Adipocyte (in vitro differentiated cells): Measurements from ENCODE around the gene PTPRN2.

Source experiments
- DNase-seq: peaks from one replicate; pipeline ENCODE4 v3.0.0-alpha.2; 2015; ENCODE audit warnings: low read depth
- H3K27me3 ChIP-seq: replicated peaks from 2 replicates; pipeline ENCODE4 v1.7.0; 2013; ENCODE audit warnings: mild to moderate bottlenecking, low read length, moderate library complexity; ENCODE audit not compliant: control insufficient read depth, insufficient read depth
- H3K36me3 ChIP-seq: 2 replicates; pipeline ENCODE4 v1.7.0; 2013; ENCODE audit warnings: low read length, mild to moderate bottlenecking, moderate library complexity; ENCODE audit not compliant: control insufficient read depth, insufficient read depth, severe bottlenecking
- H3K4me1 ChIP-seq: 2 replicates; pipeline ENCODE4 v1.7.0; 2013; ENCODE audit warnings: mild to moderate bottlenecking, low read length, moderate library complexity; ENCODE audit not compliant: control insufficient read depth, insufficient read depth
- H3K4me3 ChIP-seq: 2 replicates; pipeline ENCODE4 v1.7.0; 2013; ENCODE audit warnings: mild to moderate bottlenecking, low read length, moderate library complexity
- H3K9ac ChIP-seq: 2 replicates; pipeline ENCODE4 v1.7.0; 2013; ENCODE audit warnings: mild to moderate bottlenecking, low read length, moderate library complexity
- H3K9me3 ChIP-seq: 2 replicates; pipeline ENCODE4 v1.7.0; 2013; ENCODE audit warnings: mild to moderate bottlenecking, low read length, moderate library complexity; ENCODE audit not compliant: control insufficient read depth

PTPRN2 gene

GRCh38 chr7:157522189-157522588 lies 1065.4 kb downstream of the PTPRN2 start:
- no peak overlapping the region for H3K9ac ChIP-seq
- H3K27me3 ChIP-seq: peaks cover 11% of the 10 kb centered on the region
- no peaks in the 10 kb centered on the region for H3K9me3 ChIP-seq
- DNase-seq: no peak
- no peak overlapping the region for H3K4me3 ChIP-seq
- H3K36me3 ChIP-seq: no peaks in the 10 kb centered on the region
- no peaks in the 10 kb centered on the region for H3K4me1 ChIP-seq

- DNase-seq: no peak
- Histone ChIP-seq H3K4me1 (no peaks in the 10 kb centered on the region), H3K9me3 (no peaks in the 10 kb centered on the region), H3K4me3 (no peak overlapping the region), H3K27me3 (peaks cover 11% of the 10 kb centered on the region), H3K36me3 (no peaks in the 10 kb centered on the region), H3K9ac (no peak overlapping the region)
Measured at GRCh38 chr7:157521752-157522151, 1065.9 kb downstream of the PTPRN2 start.

DNA sequence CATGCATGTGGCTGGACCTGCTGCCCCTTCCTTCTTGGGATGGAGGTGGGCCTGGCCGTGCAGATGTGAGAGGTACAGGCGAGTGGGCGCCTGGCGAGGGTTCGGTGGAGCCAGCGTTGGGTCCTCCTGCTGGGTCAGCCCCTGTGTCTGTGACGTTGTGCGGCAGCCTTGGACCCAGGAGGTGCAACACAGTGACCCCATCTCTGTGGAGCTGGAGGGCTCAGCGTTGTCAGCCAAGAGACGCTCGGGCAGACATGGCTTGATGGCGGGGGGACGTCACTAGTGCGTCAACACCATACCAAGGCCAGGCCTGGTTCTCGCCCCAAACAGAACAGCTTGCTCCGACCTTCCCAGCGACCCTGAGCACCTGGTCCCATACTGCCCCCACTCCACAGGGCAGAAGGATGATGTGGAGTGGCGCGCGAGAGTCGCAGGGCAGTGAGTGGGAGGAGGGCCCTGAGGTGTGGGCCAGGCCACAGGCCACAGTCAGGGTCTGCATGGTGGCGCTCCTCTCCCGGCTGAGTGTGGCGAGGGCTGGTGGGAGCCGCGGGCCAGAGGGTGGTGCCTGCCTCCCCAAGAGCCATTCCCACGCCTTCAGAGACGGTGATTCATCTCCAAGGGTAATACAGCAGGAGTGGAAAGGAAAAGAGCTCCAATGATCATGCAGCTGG lies 1066.4 kb downstream of the PTPRN2 start:
- Histone ChIP-seq H3K9ac (no peak overlapping the region), H3K9me3 (no peaks in the 10 kb centered on the region), H3K4me1 (no peaks in the 10 kb centered on the region), H3K36me3 (no peaks in the 10 kb centered on the region), H3K27me3 (peaks cover 11% of the 10 kb centered on the region), H3K4me3 (no peak overlapping the region)
- DNase-seq: no peak

DNA sequence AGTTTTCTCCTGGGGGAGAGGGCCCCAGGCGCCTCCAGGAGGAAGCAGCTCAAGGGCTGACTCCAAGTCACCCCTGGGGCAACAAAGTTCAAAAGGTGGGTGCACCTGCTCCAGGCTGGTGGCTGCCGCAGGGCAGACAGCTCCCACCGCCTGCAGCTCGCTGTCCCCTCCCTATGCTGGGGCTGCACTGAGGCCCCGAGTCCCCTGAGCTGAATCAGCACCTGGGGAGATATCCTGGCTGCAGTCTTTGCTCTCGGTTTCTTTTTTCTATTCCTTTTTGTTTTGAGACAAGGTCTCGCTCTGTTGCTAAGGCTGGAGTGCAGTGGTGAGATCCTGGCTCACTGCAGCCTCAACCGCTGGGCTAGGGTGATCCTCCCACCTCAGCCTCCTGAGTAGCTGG lies 1067.4 kb downstream of the PTPRN2 start:
- H3K4me3 ChIP-seq: no peak overlapping the region
- no peak overlapping the region for H3K9ac ChIP-seq
- no peaks in the 10 kb centered on the region for H3K9me3 ChIP-seq
- no peaks in the 10 kb centered on the region for H3K36me3 ChIP-seq
- peaks cover 11% of the 10 kb centered on the region for H3K27me3 ChIP-seq
- no peaks in the 10 kb centered on the region for H3K4me1 ChIP-seq
- DNase-seq: no peak

GRCh38 chr7:157519798-157520244 lies 1067.8 kb downstream of the PTPRN2 start:
- H3K27me3 ChIP-seq: peaks cover 11% of the 10 kb centered on the region
- no peaks in the 10 kb centered on the region for H3K9me3 ChIP-seq
- H3K4me1 ChIP-seq: no peaks in the 10 kb centered on the region
- H3K36me3 ChIP-seq: no peaks in the 10 kb centered on the region
- DNase-seq: no peak
- H3K9ac ChIP-seq: no peak overlapping the region
- no peak overlapping the region for H3K4me3 ChIP-seq

DNA sequence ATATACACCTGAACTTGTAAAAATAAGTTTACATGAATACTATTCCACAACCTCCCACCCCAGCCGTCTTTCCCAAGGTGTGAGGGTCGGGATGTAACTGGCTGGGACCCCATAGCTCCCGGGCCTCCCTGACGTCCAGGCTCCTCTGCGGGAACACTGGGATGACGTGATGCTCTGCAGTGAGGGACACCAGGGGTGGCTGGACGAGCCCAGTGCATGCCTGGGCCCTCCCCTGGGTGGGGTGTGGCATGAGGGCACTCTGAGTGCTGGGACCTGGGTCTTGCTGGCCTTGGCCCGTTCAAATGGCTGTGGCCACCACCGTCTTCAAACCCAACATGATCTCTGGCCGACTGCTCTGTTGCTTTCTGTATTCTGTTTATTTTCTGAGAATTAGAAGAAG lies 1068.4 kb downstream of the PTPRN2 start:
- Histone ChIP-seq H3K4me1 (no peaks in the 10 kb centered on the region), H3K9me3 (no peaks in the 10 kb centered on the region), H3K36me3 (no peaks in the 10 kb centered on the region), H3K9ac (no peak overlapping the region), H3K4me3 (no peak overlapping the region), H3K27me3 (peaks cover 11% of the 10 kb centered on the region)
- DNase-seq: no peak

DNA sequence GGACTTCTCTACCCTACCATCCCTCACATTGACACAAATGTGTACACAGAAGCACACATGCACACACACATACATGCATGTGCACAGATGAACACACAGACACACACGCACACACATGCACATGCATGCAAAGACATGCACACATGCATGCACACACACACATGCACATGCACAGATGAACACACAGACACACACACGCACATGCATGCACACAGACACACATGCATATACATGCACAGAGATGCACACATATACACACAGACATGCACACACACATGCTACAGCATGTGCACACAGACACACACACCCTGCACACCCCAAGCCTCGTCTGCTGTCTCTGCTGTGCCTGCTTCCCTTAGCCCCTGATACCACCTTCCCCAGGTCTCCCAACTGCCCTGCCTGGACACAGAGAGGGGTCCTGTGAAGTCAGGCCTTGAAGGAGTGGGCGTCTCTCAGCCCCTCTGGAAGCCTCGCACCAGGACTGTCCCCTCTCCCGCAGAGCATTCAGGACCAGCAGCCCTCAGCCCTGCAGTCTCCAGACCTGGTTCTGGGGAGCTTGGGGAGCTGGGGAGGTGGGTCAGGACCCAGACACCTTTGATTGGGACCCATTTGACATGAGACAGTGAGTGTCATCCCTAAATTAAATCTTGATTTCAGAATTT lies 1069.0 kb downstream of the PTPRN2 start:
- no peak overlapping the region for H3K4me3 ChIP-seq
- H3K36me3 ChIP-seq: no peaks in the 10 kb centered on the region
- H3K27me3 ChIP-seq: peaks cover 11% of the 10 kb centered on the region
- H3K4me1 ChIP-seq: no peaks in the 10 kb centered on the region
- H3K9ac ChIP-seq: no peak overlapping the region
- no peaks in the 10 kb centered on the region for H3K9me3 ChIP-seq
- no peak for DNase-seq

- no peak overlapping the region for H3K4me3 ChIP-seq
- no peaks in the 10 kb centered on the region for H3K9me3 ChIP-seq
- no peaks in the 10 kb centered on the region for H3K4me1 ChIP-seq
- no peak overlapping the region for H3K9ac ChIP-seq
- H3K27me3 ChIP-seq: peaks cover 11% of the 10 kb centered on the region
- no peaks in the 10 kb centered on the region for H3K36me3 ChIP-seq
- DNase-seq: no peak
Measured at GRCh38 chr7:157517782-157518513, 1069.7 kb downstream of the PTPRN2 start.

- Histone ChIP-seq H3K4me1 (no peaks in the 10 kb centered on the region), H3K9me3 (no peaks in the 10 kb centered on the region), H3K9ac (no peak overlapping the region), H3K36me3 (no peaks in the 10 kb centered on the region), H3K27me3 (peaks cover 8% of the 10 kb centered on the region), H3K4me3 (no peak overlapping the region)
- DNase-seq: no peak
Measured at GRCh38 chr7:157516911-157517781, 1070.5 kb downstream of the PTPRN2 start.

- no peaks in the 10 kb centered on the region for H3K9me3 ChIP-seq
- no peak for DNase-seq
Measured at GRCh38 chr7:157516311-157516710, 1071.3 kb downstream of the PTPRN2 start.

More at GRCh38 chr7:157516311-157516710, 1071.3 kb downstream of the PTPRN2 start:
- peaks cover 8% of the 10 kb centered on the region for H3K27me3 ChIP-seq
- no peaks in the 10 kb centered on the region for H3K4me1 ChIP-seq
- H3K9ac ChIP-seq: no peak overlapping the region
- H3K36me3 ChIP-seq: no peaks in the 10 kb centered on the region
- H3K4me3 ChIP-seq: no peak overlapping the region
